RWPE2 (cell line): ENCODE measurements around the gene AP3B1.

ENCODE experiments used
- ATAC-seq: fragments of 200-7000 bp; cut with Tn5 transposase; 3 replicates; pipeline ENCODE4 v1.9.1; 2021; ENCODE audit warnings: low read depth
- DNase-seq: peaks from one replicate; pipeline ENCODE4 v3.0.0-alpha.2; 2020; ENCODE audit warnings: low spot score
- H3K27ac ChIP-seq: fragments of 450-650 bp; 2 replicates; pipeline ENCODE4 v1.5.1; 2017; ENCODE audit warnings: mild to moderate bottlenecking; ENCODE audit not compliant: poor library complexity, severe bottlenecking
- H3K27me3 ChIP-seq: fragments of 250-450 bp; sonication (Bioruptor Pico); 2 replicates; pipeline ENCODE4 v1.5.1; 2021; ENCODE audit warnings: mild to moderate bottlenecking, moderate library complexity; ENCODE audit not compliant: insufficient read depth, poor library complexity, severe bottlenecking
- H3K36me3 ChIP-seq: fragments of 250-450 bp; sonication (Bioruptor Pico); 2 replicates; pipeline ENCODE4 v1.5.1; 2020; ENCODE audit warnings: low read depth, mild to moderate bottlenecking, moderate library complexity
- H3K4me1 ChIP-seq: fragments of 250-450 bp; sonication (Bioruptor Pico); 2 replicates; pipeline ENCODE4 v1.5.1; 2021; ENCODE audit warnings: mild to moderate bottlenecking, moderate library complexity; ENCODE audit not compliant: insufficient read depth, poor library complexity, severe bottlenecking
- H3K4me3 ChIP-seq: fragments of 250-450 bp; sonication (Bioruptor Pico); 2 replicates; pipeline ENCODE4 v1.5.1; 2021; ENCODE audit warnings: mild to moderate bottlenecking, moderate library complexity; ENCODE audit not compliant: severe bottlenecking
- H3K9me3 ChIP-seq: fragments of 250-450 bp; sonication (Bioruptor Pico); 2 replicates; pipeline ENCODE4 v1.5.1; 2021; ENCODE audit warnings: mild to moderate bottlenecking, moderate library complexity; ENCODE audit not compliant: severe bottlenecking
- TF ChIP-seq, protein P1 (sequence below): fragments of 450-650 bp; IDR thresholded peaks from one replicate; pipeline ENCODE4 v1.5.1; 2017; ENCODE audit warnings: mild to moderate bottlenecking, moderate library complexity; ENCODE audit not compliant: poor library complexity, severe bottlenecking

AP3B1 gene

DNA sequence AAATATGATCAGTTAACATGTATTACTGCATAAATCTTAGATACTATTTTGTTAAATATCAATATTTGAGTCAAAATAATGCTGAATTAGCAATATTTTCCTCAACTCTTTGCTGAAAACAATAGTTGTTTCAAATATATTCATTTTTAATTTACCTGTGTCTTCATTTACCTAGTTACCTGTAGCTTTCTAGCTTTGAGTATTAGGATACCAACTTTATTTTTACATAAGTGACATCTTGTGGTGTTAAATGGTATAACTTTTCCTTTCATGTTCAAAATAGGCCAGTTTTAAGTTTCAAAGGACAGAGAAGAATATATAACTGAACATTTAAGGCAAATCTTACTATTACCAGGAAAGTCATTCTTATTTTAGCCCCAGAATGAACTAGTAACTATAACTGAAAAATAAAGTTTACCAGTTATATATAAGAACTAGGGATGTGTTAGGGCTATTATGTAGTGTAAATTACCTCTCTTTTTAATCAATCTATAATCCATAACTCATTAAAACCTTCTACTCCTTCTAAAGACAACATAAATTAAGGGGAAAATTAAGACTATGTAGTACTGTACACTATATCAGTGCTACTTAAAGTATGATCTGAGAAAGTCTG lies 25.3 kb downstream of the AP3B1 start:
- DNase-seq, result no peak
- TF ChIP-seq, protein P1, sequence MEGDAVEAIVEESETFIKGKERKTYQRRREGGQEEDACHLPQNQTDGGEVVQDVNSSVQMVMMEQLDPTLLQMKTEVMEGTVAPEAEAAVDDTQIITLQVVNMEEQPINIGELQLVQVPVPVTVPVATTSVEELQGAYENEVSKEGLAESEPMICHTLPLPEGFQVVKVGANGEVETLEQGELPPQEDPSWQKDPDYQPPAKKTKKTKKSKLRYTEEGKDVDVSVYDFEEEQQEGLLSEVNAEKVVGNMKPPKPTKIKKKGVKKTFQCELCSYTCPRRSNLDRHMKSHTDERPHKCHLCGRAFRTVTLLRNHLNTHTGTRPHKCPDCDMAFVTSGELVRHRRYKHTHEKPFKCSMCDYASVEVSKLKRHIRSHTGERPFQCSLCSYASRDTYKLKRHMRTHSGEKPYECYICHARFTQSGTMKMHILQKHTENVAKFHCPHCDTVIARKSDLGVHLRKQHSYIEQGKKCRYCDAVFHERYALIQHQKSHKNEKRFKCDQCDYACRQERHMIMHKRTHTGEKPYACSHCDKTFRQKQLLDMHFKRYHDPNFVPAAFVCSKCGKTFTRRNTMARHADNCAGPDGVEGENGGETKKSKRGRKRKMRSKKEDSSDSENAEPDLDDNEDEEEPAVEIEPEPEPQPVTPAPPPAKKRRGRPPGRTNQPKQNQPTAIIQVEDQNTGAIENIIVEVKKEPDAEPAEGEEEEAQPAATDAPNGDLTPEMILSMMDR, result peak; percentile 80
- Histone ChIP-seq H3K4me3 (no peak overlapping the region), H3K36me3 (peaks cover 33% of the 10 kb centered on the region), H3K27ac (no peak overlapping the region), H3K9me3 (no peaks in the 10 kb centered on the region), H3K27me3 (no peaks in the 10 kb centered on the region), H3K4me1 (no peaks in the 10 kb centered on the region)
- peak; percentile 66 for ATAC-seq

GRCh38 chr5:78268356-78268755 lies 26.1 kb downstream of the AP3B1 start:
- no peak for DNase-seq
- peaks cover 40% of the 10 kb centered on the region for H3K36me3 ChIP-seq

DNA sequence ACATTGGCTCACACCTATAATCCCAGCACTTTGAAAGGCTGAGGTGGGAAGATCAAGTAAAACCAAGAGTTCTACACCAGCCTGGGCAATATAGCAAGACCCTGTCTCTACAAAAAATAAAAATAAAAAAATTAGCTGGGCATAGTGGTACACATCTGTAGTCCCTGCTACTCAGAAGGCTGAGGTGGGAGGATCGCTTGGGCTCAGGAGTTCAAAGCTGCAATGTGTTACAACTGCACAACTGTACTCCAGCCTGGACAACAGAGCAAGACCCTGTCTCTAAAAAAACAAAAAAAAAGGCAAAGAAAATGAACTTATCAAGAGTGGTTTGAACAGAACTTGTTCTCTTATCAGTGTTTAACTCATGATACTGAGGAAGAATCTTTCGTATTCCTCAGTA lies 29.3 kb downstream of the AP3B1 start:
- H3K27ac ChIP-seq, result no peak overlapping the region
- DNase-seq, result no peak
- no peaks in the 10 kb centered on the region for H3K9me3 ChIP-seq
- no peak for ATAC-seq
- H3K36me3 ChIP-seq, result peaks cover 45% of the 10 kb centered on the region
- no peaks in the 10 kb centered on the region for H3K27me3 ChIP-seq
- peaks cover 10% of the 10 kb centered on the region for H3K4me1 ChIP-seq
- TF ChIP-seq, protein P1, result no peak
- no peak overlapping the region for H3K4me3 ChIP-seq

More at GRCh38 chr5:78268356-78268755, 26.1 kb downstream of the AP3B1 start:
- Histone ChIP-seq H3K27ac (no peak overlapping the region), H3K4me1 (no peaks in the 10 kb centered on the region), H3K9me3 (no peaks in the 10 kb centered on the region), H3K4me3 (no peak overlapping the region), H3K27me3 (no peaks in the 10 kb centered on the region)
- TF ChIP-seq, protein P1, result no peak
- no peak for ATAC-seq

- DNase-seq (no peak), ATAC-seq (no peak)
- Histone ChIP-seq H3K27ac (no peak overlapping the region), H3K9me3 (no peaks in the 10 kb centered on the region), H3K4me3 (no peak overlapping the region), H3K27me3 (no peaks in the 10 kb centered on the region), H3K36me3 (peaks cover 45% of the 10 kb centered on the region), H3K4me1 (peaks cover 11% of the 10 kb centered on the region)
- TF ChIP-seq, protein P1, result no peak
Measured at GRCh38 chr5:78264600-78264999, 29.9 kb downstream of the AP3B1 start.

- H3K27ac ChIP-seq, result no peak overlapping the region
- TF ChIP-seq, protein P1, result no peak
- DNase-seq (no peak), ATAC-seq (peak; percentile 80)
- H3K27me3 ChIP-seq, result no peaks in the 10 kb centered on the region
- H3K36me3 ChIP-seq, result peaks cover 33% of the 10 kb centered on the region
- no peak overlapping the region for H3K4me3 ChIP-seq
- H3K9me3 ChIP-seq, result peaks cover under 1% of the 10 kb centered on the region
- peaks cover 11% of the 10 kb centered on the region for H3K4me1 ChIP-seq
Measured at GRCh38 chr5:78260771-78261170, 33.7 kb downstream of the AP3B1 start.
